DMS114 treated with DMSO at 0.1 percent for 48 hours (cell line): ENCODE data around the gene LAMA5.

Experiments
- DNase-seq: peaks from one replicate; lab custom pipeline; 2025; ENCODE audit not compliant: unreplicated experiment; lab: John Stamatoyannopoulos, UW

Gene LAMA5

GRCh38 chr20:62367136-62367632 is at the start of gene LAMA5:
Gene LAMA5, minus strand, starts transcription at chr20:62367312. Its CDS starts 67 bp downstream, at chr20:62367245.
- DNase-seq = no peak

- no peak for DNase-seq
These were observed 48.4 kb upstream of the LAMA5 start for GRCh38 chr20:62415354-62416111.

- DNase-seq = no peak
These were observed 46.9 kb upstream of the LAMA5 start for GRCh38 chr20:62413896-62414481.

GRCh38 chr20:62413025-62413570 is 46.0 kb upstream of the LAMA5 start:
- no peak for DNase-seq

- no peak for DNase-seq
These were observed 45.3 kb upstream of the LAMA5 start for GRCh38 chr20:62412194-62413024.

GRCh38 chr20:62411479-62412193 is 44.5 kb upstream of the LAMA5 start:
- no peak for DNase-seq

- no peak for DNase-seq
These were observed 43.8 kb upstream of the LAMA5 start for GRCh38 chr20:62410746-62411478.

- DNase-seq = peak; percentile 18
These were observed 43.0 kb upstream of the LAMA5 start for GRCh38 chr20:62409931-62410745.

- DNase-seq = no peak
These were observed 42.2 kb upstream of the LAMA5 start for GRCh38 chr20:62409086-62409853.

GRCh38 chr20:62408640-62409039 is 41.5 kb upstream of the LAMA5 start:
- DNase-seq = no peak

GRCh38 chr20:62408055-62408454 is 40.9 kb upstream of the LAMA5 start:
- DNase-seq = no peak

- DNase-seq = peak; percentile 62
These were observed 40.3 kb upstream of the LAMA5 start, which contains the start of gene CABLES2 for GRCh38 chr20:62407221-62407992. Gene CABLES2, minus strand, starts transcription at chr20:62407285. Its CDS starts 9 bp downstream, at chr20:62407276.

GRCh38 chr20:62406635-62407176 is 39.6 kb upstream of the LAMA5 start:
- no peak for DNase-seq

- no peak for DNase-seq
These were observed 38.9 kb upstream of the LAMA5 start for GRCh38 chr20:62405981-62406513.

- DNase-seq = no peak
These were observed 38.2 kb upstream of the LAMA5 start for GRCh38 chr20:62405108-62405980.

- DNase-seq = no peak
These were observed 37.6 kb upstream of the LAMA5 start for GRCh38 chr20:62404761-62405107.
